Measurements from ENCODE around the gene PRPF40A. TPM values are rescaled to one million over a fixed set of nuclear protein-coding genes. Genes with fewer than 3 reads are reported as not detected.
"Not testable (repeated sequence)": the region's sequence is repeated elsewhere in the genome, so short reads cannot be mapped to it uniquely, and the experiment has no call there.

The PRPF40A gene
- polyA plus RNA-seq, 3 donors = 56.0 to 95.4 (median 66.6) TPM

GRCh38 chr2:152763651-152764050 lies 46.4 kb upstream of the PRPF40A start:
- no peak overlapping the region for H2AFZ ChIP-seq (ENCODE audit: insufficient read depth, low read depth, low read length, poor library complexity, severe bottlenecking)
- DNase-seq = no peak
- H3K4me3 ChIP-seq (replicated peaks in 1 of 3; ENCODE audit: low read depth in 2 of 3, low read length in 3 of 3) = no peak overlapping the region
- no peak overlapping the region for H3K9ac ChIP-seq (ENCODE audit: insufficient read depth, low read length, poor library complexity, severe bottlenecking)
- TF ChIP-seq, protein P1, sequence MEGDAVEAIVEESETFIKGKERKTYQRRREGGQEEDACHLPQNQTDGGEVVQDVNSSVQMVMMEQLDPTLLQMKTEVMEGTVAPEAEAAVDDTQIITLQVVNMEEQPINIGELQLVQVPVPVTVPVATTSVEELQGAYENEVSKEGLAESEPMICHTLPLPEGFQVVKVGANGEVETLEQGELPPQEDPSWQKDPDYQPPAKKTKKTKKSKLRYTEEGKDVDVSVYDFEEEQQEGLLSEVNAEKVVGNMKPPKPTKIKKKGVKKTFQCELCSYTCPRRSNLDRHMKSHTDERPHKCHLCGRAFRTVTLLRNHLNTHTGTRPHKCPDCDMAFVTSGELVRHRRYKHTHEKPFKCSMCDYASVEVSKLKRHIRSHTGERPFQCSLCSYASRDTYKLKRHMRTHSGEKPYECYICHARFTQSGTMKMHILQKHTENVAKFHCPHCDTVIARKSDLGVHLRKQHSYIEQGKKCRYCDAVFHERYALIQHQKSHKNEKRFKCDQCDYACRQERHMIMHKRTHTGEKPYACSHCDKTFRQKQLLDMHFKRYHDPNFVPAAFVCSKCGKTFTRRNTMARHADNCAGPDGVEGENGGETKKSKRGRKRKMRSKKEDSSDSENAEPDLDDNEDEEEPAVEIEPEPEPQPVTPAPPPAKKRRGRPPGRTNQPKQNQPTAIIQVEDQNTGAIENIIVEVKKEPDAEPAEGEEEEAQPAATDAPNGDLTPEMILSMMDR (IDR thresholded peaks at IDR 0.05) = no peak
- no peaks in the 10 kb centered on the region for H4K20me1 ChIP-seq (ENCODE audit: insufficient read depth, low read length)
- H3K9me3 Mint-ChIP-seq = peaks cover 2 to 10% (median 6%) of the 10 kb centered on the region in 7 donors
- no peak overlapping the region for H3K4me3 Mint-ChIP-seq
- no CpG with 5 or more reads among the region's 1 CpG for WGBS (ENCODE audit: insufficient coverage)
- H3K9me3 ChIP-seq (replicated peaks in 1 of 2; ENCODE audit: control insufficient read depth in 1 of 2, insufficient read depth in 1 of 2, low read length in 2 of 2) = peaks cover 2 to 3% of the 10 kb centered on the region in 2 donors
- intact Hi-C loops (cut with micrococcal nuclease) = no loop called here
- no peak overlapping the region for H3K27ac Mint-ChIP-seq
- H3K27me3 ChIP-seq (ENCODE audit: control insufficient read depth in 2 of 2, insufficient read depth in 2 of 2, low read length in 2 of 2) = no peaks in the 10 kb centered on the region
- H3K79me2 ChIP-seq (ENCODE audit: insufficient read depth, low read length) = no peaks in the 10 kb centered on the region
- peaks cover 13 to 44% of the 10 kb centered on the region in 2 donors for H3K36me3 ChIP-seq (replicated peaks in 1 of 2; ENCODE audit: control insufficient read depth in 1 of 2, insufficient read depth in 2 of 2, low read length in 2 of 2)
- H3K27me3 Mint-ChIP-seq (ENCODE audit: low read depth in 3 of 3) = no peaks in the 10 kb centered on the region
- peaks cover 32% of the 10 kb centered on the region in 2 donors for H3K36me3 Mint-ChIP-seq
- H3K4me1 ChIP-seq (ENCODE audit: control insufficient read depth in 1 of 2, insufficient read depth in 2 of 2, low read length in 2 of 2) = no peaks in the 10 kb centered on the region
- no peak overlapping the region for H3K27ac ChIP-seq (ENCODE audit: low read depth in 1 of 2, low read length in 2 of 2)
- no peaks in the 10 kb centered on the region for H3K4me1 Mint-ChIP-seq
- H3K4me2 ChIP-seq (replicated peaks; ENCODE audit: extremely low read depth, low read length, poor library complexity, severe bottlenecking) = no peak overlapping the region

- peaks cover 2 to 10% (median 6%) of the 10 kb centered on the region in 7 donors for H3K9me3 Mint-ChIP-seq
- H4K20me1 ChIP-seq (ENCODE audit: insufficient read depth, low read length); H3K4me1 ChIP-seq (ENCODE audit: control insufficient read depth in 1 of 2, insufficient read depth in 2 of 2, low read length in 2 of 2); H3K27me3 ChIP-seq (ENCODE audit: control insufficient read depth in 2 of 2, insufficient read depth in 2 of 2, low read length in 2 of 2); H3K4me3 ChIP-seq (replicated peaks in 1 of 3; ENCODE audit: low read depth in 2 of 3, low read length in 3 of 3); H2AFZ ChIP-seq (ENCODE audit: insufficient read depth, low read depth, low read length, poor library complexity, severe bottlenecking); H3K27me3 Mint-ChIP-seq (ENCODE audit: low read depth in 3 of 3); H3K9me3 ChIP-seq (replicated peaks in 1 of 2; ENCODE audit: control insufficient read depth in 1 of 2, insufficient read depth in 1 of 2, low read length in 2 of 2); H3K27ac Mint-ChIP-seq; H3K9ac ChIP-seq (ENCODE audit: insufficient read depth, low read length, poor library complexity, severe bottlenecking); intact Hi-C loops (cut with micrococcal nuclease); H3K4me2 ChIP-seq (replicated peaks; ENCODE audit: extremely low read depth, low read length, poor library complexity, severe bottlenecking); H3K27ac ChIP-seq (ENCODE audit: low read depth in 1 of 2, low read length in 2 of 2); H3K4me1 Mint-ChIP-seq; DNase-seq; H3K4me3 Mint-ChIP-seq; H3K79me2 ChIP-seq (ENCODE audit: insufficient read depth, low read length): not testable (repeated sequence)
- H3K36me3 Mint-ChIP-seq = peaks cover 34 to 37% of the 10 kb centered on the region in 2 donors
- WGBS (ENCODE audit: insufficient coverage) = 91% methylated on average over 4 of the region's 4 CpGs
- peaks cover 15 to 48% of the 10 kb centered on the region in 2 donors for H3K36me3 ChIP-seq (replicated peaks in 1 of 2; ENCODE audit: control insufficient read depth in 1 of 2, insufficient read depth in 2 of 2, low read length in 2 of 2)
Observed at GRCh38 chr2:152763208-152763607, 45.9 kb upstream of the PRPF40A start.
